22Rv1 (cell line): ENCODE measurements around the gene PPIL1.

Experiments
- H3K27ac ChIP-seq: fragments of 450-650 bp; 2 replicates; pipeline ENCODE4 v1.5.1; 2017
- CTCF ChIP-seq: fragments of 450-650 bp; IDR thresholded peaks from 2 replicates; pipeline ENCODE4 v1.5.1; 2017; ENCODE audit warnings: mild to moderate bottlenecking
- ZFX ChIP-seq: fragments of 450-650 bp; IDR thresholded peaks from 2 replicates; pipeline ENCODE4 v1.6.1; 2017; ENCODE audit warnings: antibody characterized with exemption, borderline replicate concordance

Gene PPIL1

DNA sequence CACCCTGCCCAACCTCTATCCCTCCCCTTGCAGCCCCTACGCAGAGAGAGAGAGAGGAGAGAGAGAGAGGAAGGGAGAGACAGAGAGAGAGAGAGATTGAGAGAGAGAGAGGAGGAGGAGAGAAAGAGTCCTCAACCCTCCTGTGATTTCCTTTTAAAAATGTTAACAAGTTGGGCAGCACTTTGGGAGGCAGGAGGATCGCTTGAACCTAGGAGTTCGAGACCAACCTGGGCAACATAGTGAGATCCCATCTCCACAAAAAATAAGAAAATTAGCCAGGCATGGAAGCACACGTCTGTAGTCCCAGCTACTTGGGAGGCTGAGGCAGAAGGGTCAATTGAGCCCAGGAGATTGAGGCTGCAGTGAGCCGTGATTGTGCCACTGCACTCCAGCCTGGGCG lies 65.4 kb downstream of the PPIL1 start:
- H3K27ac ChIP-seq: no peak overlapping the region
- no peak for TF ChIP-seq CTCF
- no peak for TF ChIP-seq ZFX

GRCh38 chr6:36808634-36809033 lies 66.0 kb downstream of the PPIL1 start:
- TF ChIP-seq ZFX: no peak
- no peak for TF ChIP-seq CTCF
- H3K27ac ChIP-seq: no peak overlapping the region

DNA sequence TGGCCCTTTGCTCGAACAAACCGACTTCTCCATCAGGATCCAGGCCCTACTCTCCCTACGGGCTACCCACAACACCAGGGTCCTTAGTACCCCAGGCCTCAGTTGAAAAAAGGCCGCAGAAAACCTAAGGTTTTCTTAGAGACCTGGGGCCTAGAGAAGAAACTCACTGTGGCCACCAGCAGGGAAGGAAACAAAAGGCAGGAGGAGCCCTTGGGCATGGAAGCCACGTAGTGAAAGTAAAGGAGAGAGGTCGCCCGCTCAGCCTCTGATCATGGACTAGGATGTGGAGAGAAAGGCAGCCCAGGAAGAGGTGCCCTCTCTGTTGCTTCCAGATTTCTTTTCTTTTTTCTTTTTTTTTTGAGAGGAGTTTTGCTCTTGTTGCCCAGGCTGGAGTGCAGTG lies 66.9 kb downstream of the PPIL1 start:
- no peak for TF ChIP-seq ZFX
- TF ChIP-seq CTCF: no peak
- no peak overlapping the region for H3K27ac ChIP-seq

- H3K27ac ChIP-seq: no peak overlapping the region
- TF ChIP-seq ZFX: no peak
- TF ChIP-seq CTCF: no peak
Observed at GRCh38 chr6:36807143-36807542, 67.5 kb downstream of the PPIL1 start.

GRCh38 chr6:36805917-36806316 lies 68.7 kb downstream of the PPIL1 start:
- no peak overlapping the region for H3K27ac ChIP-seq
- TF ChIP-seq ZFX (no peak), CTCF (no peak)

GRCh38 chr6:36805096-36805797 lies 69.4 kb downstream of the PPIL1 start:
- TF ChIP-seq ZFX: no peak
- TF ChIP-seq CTCF: no peak
- no peak overlapping the region for H3K27ac ChIP-seq
